ENCODE results near the gene ETV3L.

- TF ChIP-seq MAX (CRISPR knock-in tag; IDR thresholded peaks at IDR 0.05): no peak
- no peak for TF ChIP-seq GABPB1 (CRISPR knock-in tag; IDR thresholded peaks at IDR 0.05)
- TF ChIP-seq CTCF (IDR thresholded peaks at IDR 0.05): no peak
- TF ChIP-seq ATF3 (CRISPR knock-in tag; conservative IDR thresholded peaks at IDR 0.05): no peak
- no peak for TF ChIP-seq CREM (CRISPR knock-in tag; IDR thresholded peaks at IDR 0.05)
- TF ChIP-seq NFATC4 (CRISPR knock-in tag; IDR thresholded peaks at IDR 0.05): no peak
- no peak for TF ChIP-seq ZNF281 (CRISPR knock-in tag; IDR thresholded peaks at IDR 0.05)
- no peak for TF ChIP-seq NFYB (CRISPR knock-in tag; conservative IDR thresholded peaks at IDR 0.05; ENCODE audit: low read depth)
- no peak for TF ChIP-seq CREB1 (CRISPR knock-in tag; IDR thresholded peaks at IDR 0.05)
- no peak for TF ChIP-seq ATF1 (CRISPR knock-in tag; IDR thresholded peaks at IDR 0.05)
- TF ChIP-seq STAT6 (CRISPR knock-in tag; conservative IDR thresholded peaks at IDR 0.05; ENCODE audit: low read depth): no peak
Observed at GRCh38 chr1:157050836-157051235, 48.8 kb downstream of the ETV3L start.
